Uterus (tissue), 2 donors: ENCODE measurements around the gene HMGB3.

Experiments
- POLR2A ChIP-seq, 2 donors: fragments of 450-650 bp; IDR thresholded peaks; one replicate each; pipeline ENCODE4 v1.6.1; 2016; ENCODE audit warnings: antibody characterized with exemption in 2 of 2, mild to moderate bottlenecking in 1 of 2, moderate library complexity in 1 of 2
- TF ChIP-seq, protein P1 (sequence below), 4 experiments: fragments of 200-600 bp in 2 of 4; fragments of 450-650 bp in 2 of 4; sonication (generic) in 2 of 4; IDR thresholded peaks; one replicate each; pipeline ENCODE4 v1.5.1; 2016 to 2019; ENCODE audit warnings: antibody characterized with exemption in 4 of 4, mild to moderate bottlenecking in 2 of 4, moderate library complexity in 1 of 4

DNA sequence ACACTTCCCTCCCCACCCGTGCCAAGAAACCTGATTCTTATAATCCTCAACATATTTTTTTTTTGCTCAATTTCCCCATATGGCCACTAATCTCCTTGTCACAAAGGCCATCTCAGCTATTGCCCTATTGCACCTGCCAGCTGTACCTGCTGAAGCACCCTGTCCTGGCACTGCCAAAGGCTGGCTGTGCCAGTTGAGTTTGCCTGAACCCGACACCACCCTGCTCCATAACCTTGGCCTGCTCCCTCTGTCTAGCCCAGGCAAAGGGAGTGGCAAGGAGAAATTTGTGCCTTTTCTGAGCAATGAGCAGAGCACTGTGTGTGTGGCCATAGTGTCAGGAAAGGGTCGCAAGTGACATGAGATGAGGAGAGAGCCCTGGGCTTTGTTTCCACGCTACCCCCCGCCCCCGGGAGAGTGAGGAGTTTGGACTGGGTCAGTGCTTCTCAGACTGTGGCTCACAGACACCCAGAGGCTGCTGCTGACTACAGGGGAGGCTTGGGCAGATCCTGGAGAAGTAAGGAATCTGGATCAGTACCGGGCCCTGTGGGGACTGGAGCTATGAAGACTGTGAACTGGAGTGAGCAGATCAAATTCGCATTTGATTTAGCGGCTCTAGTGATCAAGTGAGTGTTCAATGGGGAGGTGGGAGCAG, 42.2 kb upstream of the HMGB3 start:
- no peak for TF ChIP-seq POLR2A (IDR thresholded peaks at IDR 0.05)
- TF ChIP-seq, protein P1, sequence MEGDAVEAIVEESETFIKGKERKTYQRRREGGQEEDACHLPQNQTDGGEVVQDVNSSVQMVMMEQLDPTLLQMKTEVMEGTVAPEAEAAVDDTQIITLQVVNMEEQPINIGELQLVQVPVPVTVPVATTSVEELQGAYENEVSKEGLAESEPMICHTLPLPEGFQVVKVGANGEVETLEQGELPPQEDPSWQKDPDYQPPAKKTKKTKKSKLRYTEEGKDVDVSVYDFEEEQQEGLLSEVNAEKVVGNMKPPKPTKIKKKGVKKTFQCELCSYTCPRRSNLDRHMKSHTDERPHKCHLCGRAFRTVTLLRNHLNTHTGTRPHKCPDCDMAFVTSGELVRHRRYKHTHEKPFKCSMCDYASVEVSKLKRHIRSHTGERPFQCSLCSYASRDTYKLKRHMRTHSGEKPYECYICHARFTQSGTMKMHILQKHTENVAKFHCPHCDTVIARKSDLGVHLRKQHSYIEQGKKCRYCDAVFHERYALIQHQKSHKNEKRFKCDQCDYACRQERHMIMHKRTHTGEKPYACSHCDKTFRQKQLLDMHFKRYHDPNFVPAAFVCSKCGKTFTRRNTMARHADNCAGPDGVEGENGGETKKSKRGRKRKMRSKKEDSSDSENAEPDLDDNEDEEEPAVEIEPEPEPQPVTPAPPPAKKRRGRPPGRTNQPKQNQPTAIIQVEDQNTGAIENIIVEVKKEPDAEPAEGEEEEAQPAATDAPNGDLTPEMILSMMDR (IDR thresholded peaks at IDR 0.05): no peak
